Astrocyte (in vitro differentiated cells and primary cell): ENCODE measurements around the gene EGFL6.

Source experiments
- CTCF ChIP-seq: IDR thresholded peaks from 2 replicates; pipeline ENCODE4 v1.5.1; 2011; ENCODE audit warnings: low read depth, mild to moderate bottlenecking, inconsistent platforms, low read length, moderate library complexity; ENCODE audit not compliant: insufficient read depth
- EZH2 ChIP-seq: IDR thresholded peaks from 2 replicates; pipeline ENCODE4 v1.6.1; 2012; ENCODE audit warnings: mild to moderate bottlenecking, low read length, inconsistent platforms; ENCODE audit not compliant: insufficient read depth

GRCh38 chrX:13571136-13571535, 1.7 kb downstream of the EGFL6 start:
- TF ChIP-seq CTCF (no peak), EZH2 (no peak)
